ENCODE results near the gene SPAG5. TPM values are rescaled to one million over a fixed set of nuclear protein-coding genes. Genes with fewer than 3 reads are reported as not detected.

The SPAG5 gene
- total and polyA plus RNA-seq, 9 of the 15 experiments (the other 6 are each of a cell fraction or from before 2014, with no cell fraction given), result 94.4 to 286 (median 151) TPM

- no peak for TF ChIP-seq CBFA2T3 (IDR thresholded peaks at IDR 0.05)
- TF ChIP-seq GABPB1 (CRISPR knock-in tag; IDR thresholded peaks at IDR 0.05), result no peak
- TF ChIP-seq SMARCA4 (IDR thresholded peaks at IDR 0.05), result peak; percentile 40
- no peak for TF ChIP-seq ETV5 (CRISPR knock-in tag; IDR thresholded peaks at IDR 0.05; ENCODE audit: low read depth)
- no peak for TF ChIP-seq ZNF644 (tag; IDR thresholded peaks at IDR 0.05; ENCODE audit: low read depth)
- 0 out of 2 replicates have a peak, but pooled peaks have one; percentile 49 for TF ChIP-seq ATF6 (CRISPR knock-in tag; IDR thresholded peaks at IDR 0.05)
- TF ChIP-seq NBN (IDR thresholded peaks at IDR 0.05; ENCODE audit: low read depth), result no peak
- TF ChIP-seq EP400 (IDR thresholded peaks at IDR 0.05), result 0 out of 2 replicates have a peak, but pooled peaks have one; percentile 2
- peak; percentile 97 for TF ChIP-seq NFIC (IDR thresholded peaks at IDR 0.05)
- TF ChIP-seq, protein P1, sequence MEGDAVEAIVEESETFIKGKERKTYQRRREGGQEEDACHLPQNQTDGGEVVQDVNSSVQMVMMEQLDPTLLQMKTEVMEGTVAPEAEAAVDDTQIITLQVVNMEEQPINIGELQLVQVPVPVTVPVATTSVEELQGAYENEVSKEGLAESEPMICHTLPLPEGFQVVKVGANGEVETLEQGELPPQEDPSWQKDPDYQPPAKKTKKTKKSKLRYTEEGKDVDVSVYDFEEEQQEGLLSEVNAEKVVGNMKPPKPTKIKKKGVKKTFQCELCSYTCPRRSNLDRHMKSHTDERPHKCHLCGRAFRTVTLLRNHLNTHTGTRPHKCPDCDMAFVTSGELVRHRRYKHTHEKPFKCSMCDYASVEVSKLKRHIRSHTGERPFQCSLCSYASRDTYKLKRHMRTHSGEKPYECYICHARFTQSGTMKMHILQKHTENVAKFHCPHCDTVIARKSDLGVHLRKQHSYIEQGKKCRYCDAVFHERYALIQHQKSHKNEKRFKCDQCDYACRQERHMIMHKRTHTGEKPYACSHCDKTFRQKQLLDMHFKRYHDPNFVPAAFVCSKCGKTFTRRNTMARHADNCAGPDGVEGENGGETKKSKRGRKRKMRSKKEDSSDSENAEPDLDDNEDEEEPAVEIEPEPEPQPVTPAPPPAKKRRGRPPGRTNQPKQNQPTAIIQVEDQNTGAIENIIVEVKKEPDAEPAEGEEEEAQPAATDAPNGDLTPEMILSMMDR (IDR thresholded peaks at IDR 0.05 in 2 of 3, conservative IDR thresholded peaks at IDR 0.05 in 1 of 3; ENCODE audit: insufficient read depth in 2 of 3, low read depth in 1 of 3, low read length in 3 of 3), result no peak
- TF ChIP-seq ELK1 (CRISPR knock-in tag; IDR thresholded peaks at IDR 0.05), result no peak
- TF ChIP-seq SMARCE1 (IDR thresholded peaks at IDR 0.05), result 0 out of 2 replicates have a peak, but pooled peaks have one; percentile 9
- TF ChIP-seq, protein P2, sequence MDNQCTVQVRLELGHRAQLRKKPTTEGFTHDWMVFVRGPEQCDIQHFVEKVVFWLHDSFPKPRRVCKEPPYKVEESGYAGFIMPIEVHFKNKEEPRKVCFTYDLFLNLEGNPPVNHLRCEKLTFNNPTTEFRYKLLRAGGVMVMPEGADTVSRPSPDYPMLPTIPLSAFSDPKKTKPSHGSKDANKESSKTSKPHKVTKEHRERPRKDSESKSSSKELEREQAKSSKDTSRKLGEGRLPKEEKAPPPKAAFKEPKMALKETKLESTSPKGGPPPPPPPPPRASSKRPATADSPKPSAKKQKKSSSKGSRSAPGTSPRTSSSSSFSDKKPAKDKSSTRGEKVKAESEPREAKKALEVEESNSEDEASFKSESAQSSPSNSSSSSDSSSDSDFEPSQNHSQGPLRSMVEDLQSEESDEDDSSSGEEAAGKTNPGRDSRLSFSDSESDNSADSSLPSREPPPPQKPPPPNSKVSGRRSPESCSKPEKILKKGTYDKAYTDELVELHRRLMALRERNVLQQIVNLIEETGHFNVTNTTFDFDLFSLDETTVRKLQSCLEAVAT (IDR thresholded peaks at IDR 0.05), result peak in 1 of 2 experiments; percentile 1; a peak in 1 of 4 replicates
- TF ChIP-seq GABPB2 (CRISPR knock-in tag; conservative IDR thresholded peaks at IDR 0.05), result no peak
- TF ChIP-seq KDM1A (IDR thresholded peaks at IDR 0.05), result peak in 1 of 2 experiments; percentile 32; a peak in 2 of 4 replicates
- no peak for TF ChIP-seq ZNF785 (CRISPR knock-in tag; IDR thresholded peaks at IDR 0.05)
- TF ChIP-seq, protein P3, sequence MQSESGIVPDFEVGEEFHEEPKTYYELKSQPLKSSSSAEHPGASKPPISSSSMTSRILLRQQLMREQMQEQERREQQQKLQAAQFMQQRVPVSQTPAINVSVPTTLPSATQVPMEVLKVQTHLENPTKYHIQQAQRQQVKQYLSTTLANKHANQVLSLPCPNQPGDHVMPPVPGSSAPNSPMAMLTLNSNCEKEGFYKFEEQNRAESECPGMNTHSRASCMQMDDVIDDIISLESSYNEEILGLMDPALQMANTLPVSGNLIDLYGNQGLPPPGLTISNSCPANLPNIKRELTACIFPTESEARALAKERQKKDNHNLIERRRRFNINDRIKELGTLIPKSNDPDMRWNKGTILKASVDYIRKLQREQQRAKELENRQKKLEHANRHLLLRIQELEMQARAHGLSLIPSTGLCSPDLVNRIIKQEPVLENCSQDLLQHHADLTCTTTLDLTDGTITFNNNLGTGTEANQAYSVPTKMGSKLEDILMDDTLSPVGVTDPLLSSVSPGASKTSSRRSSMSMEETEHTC (IDR thresholded peaks at IDR 0.05), result no peak
- TF ChIP-seq E2F6 (IDR thresholded peaks at IDR 0.05; ENCODE audit: borderline replicate concordance in 1 of 2, extremely low read depth in 1 of 2, insufficient read depth in 1 of 2, insufficient read length in 1 of 2, low read depth in 1 of 2, low read length in 1 of 2, poor library complexity in 1 of 2, severe bottlenecking in 1 of 2), result peak in 1 of 2 experiments; percentile 74
Observed at GRCh38 chr17:28599311-28600184, 723 bp upstream of the SPAG5 start (continued).

Measured in K562 (cell line).